IPS DF 4.7 (cell line): ENCODE results near the gene CTDSPL2.
"Not testable (repeated sequence)": the region's sequence is repeated elsewhere in the genome, so short reads cannot be mapped to it uniquely, and the experiment has no call there.

ENCODE experiments used
- DNase-seq: peaks from one replicate; pipeline ENCODE4 v3.0.0-alpha.2; 2013; ENCODE audit warnings: low spot score; ENCODE audit errors: extremely low read depth

Gene CTDSPL2

DNA sequence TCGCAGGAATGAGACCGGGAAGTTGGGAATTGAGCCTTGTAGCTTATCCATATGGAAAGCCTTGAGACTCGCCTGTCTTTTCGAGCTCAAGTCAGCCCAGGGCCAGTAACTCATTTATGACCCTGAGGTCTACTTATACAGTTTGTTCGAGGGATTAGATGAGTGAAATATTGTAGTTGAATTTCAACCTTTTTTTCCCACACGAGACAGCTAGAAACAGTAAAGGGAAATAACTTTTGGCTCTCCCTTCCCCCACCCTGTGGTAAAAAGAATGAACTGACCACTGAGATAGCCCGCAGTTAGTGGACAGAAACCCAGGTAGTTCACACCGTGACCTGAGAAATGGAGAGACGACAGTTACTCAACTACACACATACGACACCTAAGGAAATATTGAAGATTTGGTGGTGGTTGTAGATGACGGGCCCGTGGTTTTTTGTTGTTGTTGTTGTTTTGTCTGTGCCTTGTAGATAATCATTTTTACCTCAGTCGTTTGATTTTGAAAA is 110.4 kb downstream of the CTDSPL2 start:
- DNase-seq, result no peak

DNA sequence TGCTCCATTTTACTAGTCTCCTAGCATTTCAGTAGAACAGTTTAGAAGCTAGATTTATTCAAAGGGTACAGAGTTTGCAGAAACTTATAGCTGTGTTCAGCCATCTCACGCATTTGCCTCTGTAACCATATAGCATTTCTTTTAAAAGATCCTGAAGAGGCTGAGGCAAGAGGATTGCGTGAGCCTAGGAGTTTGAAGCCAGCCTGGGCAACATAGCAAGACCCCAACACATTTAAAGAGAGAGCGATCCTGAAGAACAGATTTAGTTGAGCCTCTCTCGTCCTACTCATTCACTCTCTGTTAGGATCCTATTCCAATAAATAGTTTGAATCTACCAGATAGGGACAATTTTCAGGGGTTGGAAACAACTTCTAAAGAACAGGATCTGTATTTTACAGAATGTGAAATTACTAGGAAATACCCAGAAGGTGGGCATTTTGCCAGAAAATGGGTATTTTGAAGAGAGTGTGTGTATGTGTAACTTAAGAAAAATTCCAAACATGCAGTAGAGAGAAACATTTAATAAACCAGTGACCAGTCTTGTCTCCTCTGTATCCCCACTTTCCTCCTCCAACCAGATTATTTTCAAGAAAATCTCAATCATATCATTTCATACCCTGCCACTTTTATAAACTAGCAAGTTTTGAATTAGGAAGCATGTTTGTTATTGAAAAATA is 114.0 kb downstream of the CTDSPL2 start:
- no peak for DNase-seq

DNA sequence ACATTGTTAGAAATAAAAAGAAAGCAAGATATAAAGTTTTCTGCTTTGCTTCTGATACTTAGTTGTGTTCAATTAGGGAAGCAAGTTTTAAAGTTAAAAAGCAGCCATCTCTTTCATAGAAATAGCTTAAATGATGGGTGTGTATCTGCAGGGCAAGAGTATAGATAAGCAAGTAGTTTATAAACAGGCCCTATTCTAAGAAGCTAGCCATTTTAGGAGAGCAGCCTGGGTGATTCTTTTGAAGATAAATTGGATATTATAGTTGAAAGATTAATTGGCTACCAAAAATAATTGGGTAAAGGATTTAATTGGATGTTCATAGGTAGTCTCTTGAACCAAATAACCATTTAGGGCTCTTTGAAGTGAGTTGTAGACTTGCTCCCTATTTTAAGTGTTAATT is 115.2 kb downstream of the CTDSPL2 start:
- no peak for DNase-seq

DNA sequence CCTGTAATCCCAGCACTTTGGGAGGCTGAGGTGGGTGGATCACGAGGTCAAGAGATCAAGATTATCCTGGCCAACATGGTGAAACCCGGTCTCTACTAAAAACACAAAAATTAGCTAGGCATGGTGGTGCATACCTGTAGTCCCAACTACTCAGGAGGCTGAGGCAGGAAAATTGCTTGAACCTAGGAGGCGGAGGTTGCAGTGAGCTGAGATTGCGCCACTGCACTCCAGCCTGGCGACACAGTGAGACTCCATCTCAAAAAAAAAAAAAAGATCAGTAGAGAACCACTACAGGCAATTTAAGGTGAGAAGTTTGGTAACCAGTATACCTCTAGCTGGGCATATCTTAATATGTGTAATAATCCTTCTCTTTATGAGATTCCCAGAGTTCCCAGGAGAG is 117.3 kb downstream of the CTDSPL2 start:
- DNase-seq, result not testable (repeated sequence)

DNA sequence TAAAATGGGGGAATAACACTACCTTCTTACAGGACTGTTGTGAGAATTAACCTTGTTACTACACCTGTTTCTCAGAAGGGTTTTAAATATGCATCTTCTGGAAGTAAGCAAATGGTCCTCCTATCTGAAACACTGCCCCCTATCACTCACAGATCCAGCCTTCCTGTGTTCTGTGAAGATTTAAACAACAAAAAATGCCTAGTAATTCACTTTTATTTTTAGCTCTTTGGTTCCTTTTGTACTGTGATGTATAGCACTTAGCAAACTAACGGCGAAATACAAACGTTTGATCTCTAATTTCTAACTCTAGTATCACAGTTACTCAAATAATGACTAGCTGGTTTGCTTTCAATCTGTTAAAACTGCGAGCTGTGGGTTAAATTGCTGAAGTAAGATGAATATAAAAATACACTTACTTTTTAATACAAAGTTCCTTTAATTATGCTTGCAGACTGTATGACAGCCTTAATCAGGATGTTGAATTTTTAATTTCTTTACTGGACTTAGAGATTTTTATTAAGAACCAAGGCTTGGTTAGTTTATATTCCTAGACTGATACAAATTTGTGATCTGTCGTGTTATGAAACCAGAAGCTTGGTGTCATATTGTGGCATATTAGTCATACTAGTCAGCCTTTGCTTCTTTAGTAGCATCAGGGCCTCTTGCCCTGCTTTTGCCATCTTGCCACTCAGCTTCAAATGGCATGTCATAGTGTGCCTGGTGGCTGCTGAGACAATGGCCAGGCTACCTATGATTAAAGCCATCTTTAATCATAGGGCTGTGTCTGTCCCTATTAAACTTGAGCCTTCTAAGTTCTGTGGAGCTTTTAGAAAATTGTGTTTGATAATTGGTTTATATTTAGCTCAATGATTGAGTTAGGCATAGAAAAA is 118.7 kb downstream of the CTDSPL2 start:
- DNase-seq, result no peak

DNA sequence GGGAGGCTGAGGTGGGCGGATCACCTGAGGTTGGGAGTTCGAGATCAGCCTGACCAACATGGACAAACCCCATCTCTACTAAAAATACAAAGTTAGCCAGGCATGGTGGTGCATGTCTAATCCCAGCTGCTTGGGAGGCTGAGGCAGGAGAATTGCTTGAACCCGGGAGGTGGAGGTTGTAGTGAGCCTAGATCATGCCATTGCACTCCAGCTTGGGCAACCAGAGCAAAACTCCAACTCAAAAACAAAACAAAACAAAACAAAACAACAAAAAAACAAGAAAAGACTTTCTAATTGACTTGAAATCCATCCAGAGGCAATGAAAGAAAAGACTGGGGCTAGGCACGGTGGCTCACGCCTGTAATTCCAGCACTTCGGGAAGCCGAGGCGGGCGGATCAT is 121.7 kb downstream of the CTDSPL2 start:
- not testable (repeated sequence) for DNase-seq

DNA sequence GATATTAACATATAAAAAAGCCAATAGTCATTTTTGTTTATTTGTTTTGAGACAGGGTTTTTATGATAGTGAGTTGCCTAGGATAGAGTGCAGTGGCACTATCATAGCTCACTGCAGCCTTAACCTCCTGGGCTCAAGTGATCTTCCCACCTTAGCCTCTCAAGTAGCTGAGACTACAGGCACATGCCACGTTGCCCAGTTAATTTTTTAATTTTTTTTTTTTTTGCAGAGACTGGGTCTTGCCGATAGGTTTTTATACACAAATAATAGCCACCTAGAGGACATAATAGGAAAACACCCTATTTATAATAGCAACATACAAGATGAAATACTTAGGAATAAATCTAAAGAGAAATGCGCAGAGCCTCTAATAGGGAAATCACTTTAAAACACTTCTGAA is 122.8 kb downstream of the CTDSPL2 start:
- DNase-seq, result no peak

DNA sequence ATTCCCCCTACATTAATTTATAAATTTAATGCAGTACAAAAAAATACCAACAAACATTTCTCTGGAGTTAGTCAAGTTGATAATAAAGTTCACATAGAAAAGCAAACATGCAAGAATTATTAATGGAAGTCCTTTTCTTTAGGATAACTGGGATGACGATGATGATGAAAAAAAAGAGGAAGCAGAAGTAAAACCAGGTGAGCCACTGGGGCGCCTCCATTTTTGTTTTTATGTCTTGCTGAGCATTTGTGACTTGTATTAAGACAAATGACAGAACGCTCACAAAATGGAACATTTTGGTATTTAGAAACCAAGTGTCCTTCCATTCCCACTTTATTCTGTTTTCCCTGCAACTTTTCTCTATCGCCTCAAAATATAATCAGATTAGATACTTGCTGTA is 123.3 kb downstream of the CTDSPL2 start:
- no peak for DNase-seq

DNA sequence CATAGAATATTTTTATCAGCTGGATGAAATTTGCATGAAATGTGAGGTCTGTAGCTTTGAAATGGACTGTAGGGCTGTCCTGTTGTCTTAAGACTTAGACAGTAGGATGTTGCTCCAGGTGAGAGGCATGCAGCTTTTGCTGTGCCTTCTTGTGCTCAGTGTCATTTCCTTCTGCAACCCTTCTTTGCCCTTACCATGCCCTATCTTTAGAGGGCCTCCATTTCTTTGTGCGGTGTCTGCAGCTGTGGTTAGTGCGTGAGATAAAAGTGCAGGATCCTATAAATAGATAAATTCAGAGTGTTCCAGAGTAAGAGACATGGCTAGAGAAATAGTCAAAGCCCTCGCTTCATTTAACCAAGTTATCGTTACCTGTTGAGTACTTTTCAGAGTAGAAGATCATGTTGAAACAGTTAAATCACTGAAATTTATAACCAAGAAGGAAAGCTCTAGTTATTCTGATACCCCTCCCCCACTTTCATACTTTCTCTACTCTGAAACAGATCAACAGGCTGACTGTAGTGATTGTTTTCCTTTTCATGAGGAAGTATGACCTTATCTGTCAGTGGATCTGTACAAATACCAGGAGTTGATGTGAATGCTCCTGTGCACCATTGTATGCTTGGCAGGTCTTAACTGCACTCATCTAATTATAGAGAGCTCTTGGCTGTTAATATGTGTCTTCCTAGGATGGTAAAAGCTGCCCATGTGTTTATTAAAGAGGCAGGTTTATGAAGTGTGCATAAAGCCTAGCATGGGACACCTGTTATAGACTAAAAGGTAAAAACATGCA is 127.7 kb downstream of the CTDSPL2 start:
- no peak for DNase-seq

DNA sequence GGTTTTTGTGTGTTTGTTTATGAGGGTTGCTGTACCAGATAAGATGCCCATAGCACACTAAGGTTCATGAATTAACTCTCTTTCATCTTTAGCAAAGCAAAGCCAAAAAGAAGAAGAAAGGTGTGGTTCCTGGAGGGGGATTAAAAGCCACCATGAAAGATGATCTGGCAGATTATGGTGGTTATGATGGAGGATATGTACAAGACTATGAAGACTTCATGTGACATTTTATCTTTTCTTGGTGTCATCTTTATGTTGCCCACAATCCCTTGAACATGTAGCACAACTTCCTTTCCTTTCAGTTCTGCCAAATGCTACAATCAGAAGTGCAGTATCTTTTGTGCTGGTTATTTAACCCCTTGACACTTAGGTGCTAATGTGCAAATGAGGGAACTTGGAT is 133.5 kb downstream of the CTDSPL2 start:
- not testable (repeated sequence) for DNase-seq

DNA sequence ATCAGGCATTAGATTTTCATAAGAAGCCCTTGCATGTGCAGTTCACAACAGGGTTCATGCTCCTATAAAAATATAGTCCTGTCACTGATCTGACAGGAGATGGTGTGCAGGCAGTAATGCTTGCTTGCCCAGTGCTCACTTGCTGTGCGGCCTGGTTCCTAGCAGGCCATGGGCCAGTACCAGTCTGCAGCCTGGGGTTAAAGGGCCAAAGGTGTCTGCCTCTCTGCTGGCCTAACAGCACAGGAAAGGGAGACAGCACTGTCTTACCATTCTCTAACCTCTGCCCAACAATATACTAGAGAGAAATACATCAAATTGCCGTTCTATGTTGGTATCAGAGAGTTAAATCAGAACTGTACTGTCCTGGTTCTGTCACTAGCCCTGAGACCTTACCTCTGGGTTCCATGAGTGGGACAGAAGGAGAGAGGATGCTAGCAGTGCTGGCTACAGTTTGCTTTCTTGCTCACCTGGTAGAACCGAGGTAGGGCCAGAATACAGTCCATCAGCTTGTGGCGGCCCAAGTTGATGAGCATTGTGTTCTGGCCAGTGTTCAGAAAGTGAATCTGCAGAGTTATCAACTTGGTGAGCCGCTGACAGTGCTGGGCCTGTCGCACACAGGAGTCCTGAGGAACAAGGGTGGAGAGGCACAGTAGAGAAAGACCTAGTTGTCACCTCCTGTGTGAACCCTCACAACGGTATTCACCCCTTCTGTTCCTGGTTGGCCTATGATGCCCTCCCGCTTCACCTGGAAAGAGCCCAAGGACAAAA is 138.1 kb downstream of the CTDSPL2 start:
- DNase-seq, result no peak

DNA sequence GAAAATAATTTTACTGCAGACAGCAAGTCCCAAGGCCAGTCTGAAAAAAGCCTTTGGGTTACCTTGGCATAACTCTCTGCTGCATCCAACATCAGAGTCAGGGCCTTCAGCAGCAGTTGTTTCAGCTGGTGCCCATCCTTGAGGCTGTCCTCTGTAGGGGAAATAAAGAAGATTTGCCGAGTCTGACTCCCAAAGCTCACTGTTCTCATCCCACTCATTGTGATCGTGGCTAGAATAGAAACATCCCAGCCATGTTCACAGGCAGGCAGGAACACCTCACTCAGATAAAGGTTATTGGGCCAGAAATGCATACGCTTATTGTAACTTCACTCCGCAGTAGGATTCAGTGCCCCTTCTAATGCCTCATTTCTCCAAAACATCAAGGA is 138.7 kb downstream of the CTDSPL2 start:
- DNase-seq, result no peak

DNA sequence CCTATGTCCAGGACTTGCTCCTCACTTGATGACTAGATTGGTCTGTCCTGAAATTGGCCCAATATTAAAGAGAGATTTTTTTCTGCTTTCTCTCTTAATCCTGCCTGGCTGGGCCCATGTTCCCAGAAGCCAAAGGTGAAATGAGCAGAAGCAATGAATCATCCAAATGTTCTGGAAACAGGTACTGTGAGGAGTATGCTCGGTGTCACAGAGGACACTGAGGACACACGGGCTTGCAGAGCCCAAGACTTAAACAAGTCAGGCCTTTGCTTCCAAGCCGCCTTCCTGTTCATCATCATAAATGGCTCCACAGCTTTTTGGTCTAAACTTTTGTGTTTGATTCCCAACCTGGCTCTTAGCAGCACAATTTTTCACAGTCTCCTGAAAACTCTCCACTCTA is 140.9 kb downstream of the CTDSPL2 start:
- no peak for DNase-seq

DNA sequence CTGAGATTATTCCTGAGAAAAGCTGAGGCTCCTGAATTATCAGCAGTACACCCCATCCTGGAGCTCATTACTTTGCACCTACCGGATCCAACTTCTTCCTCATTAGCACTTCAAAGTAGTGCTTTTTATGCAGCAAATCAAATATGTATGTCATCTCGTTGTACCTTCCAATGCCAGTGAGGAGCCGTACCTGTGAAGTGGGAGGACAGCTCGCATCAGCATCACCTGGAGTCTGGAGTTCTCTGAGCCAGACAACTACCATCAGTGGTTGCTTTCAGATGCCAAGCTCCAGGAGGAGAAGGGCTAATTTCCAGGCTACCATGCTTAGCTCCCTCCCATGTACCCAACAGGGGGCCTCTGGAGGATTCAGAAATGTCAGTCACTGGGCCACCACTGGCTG is 141.9 kb downstream of the CTDSPL2 start:
- no peak for DNase-seq

DNA sequence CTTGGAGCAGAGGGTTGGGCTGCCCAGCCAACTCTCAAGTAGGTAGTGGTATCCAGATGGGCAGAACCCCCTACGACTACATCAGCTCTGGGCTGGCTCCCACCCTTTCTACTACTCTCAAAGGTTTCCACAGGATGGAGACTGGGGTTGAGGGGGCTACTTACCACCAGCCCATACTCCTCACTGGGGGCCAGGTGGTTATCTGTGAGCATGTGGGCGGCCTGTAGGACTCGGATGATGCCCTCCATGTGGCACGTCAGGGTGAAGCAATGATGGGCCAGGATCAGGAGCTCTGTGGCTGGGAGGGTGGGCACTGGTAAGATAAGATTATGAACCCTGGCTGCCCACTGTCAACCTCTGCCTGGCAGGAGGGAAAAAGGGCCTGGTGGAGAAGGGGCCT is 142.9 kb downstream of the CTDSPL2 start:
- DNase-seq, result no peak

DNA sequence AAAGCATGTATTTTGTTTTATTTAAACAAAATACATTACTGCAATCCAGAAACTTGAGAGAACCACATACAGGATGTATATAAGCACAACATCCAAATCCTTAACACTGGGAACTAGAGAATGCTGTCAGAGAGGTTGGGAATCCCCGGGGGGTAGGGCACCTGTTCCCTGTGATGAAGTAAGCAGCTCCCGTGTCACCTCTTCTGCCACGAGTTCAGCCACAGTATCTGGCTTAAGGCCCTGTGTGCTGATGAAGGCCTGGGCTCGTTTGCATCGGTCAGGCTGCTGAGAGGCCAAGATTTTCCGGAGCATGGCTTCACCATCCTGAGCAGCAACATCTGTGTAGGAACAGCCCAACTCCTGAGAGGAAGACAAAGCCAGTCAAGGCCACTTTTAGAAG is 146.0 kb downstream of the CTDSPL2 start:
- no peak for DNase-seq

DNA sequence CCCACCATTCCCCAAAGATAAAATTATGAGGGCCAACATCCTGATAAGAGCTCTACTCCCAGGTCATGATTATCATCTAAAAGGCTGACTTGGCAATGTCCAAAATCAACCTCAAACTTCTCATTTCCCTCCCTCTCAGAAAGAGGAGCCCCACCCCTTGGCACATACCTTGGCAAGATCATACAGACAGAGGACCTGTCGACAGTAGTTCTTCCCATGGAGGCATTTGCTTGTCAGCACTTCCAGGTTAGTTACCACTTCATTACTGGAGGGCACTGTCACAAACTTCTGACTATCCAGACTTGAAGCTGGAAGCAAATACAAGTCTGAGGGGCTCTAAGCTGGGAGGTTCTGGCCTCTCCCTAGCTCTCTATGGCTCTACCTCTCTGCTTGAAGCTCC is 147.3 kb downstream of the CTDSPL2 start:
- DNase-seq, result no peak
